Mucosa of descending colon (tissue), 3 donors: Measurements from ENCODE around the gene SRRM3. TPM values are rescaled to one million over a fixed set of nuclear protein-coding genes. Genes with fewer than 3 reads are reported as not detected.
"Not testable (repeated sequence)": the region's sequence is repeated elsewhere in the genome, so short reads cannot be mapped to it uniquely, and the experiment has no call there.

Experiments used
- ATAC-seq: fragments of 200-7000 bp; cut with Tn5 transposase; one replicate; pipeline ENCODE4 v1.9.1; 2020; ENCODE audit warnings: mild to moderate bottlenecking, moderate library complexity
- DNase-seq, 3 donors: peaks; one replicate each; pipeline ENCODE4 v3.0.0-alpha.2; 2020
- H3K36me3 ChIP-seq: fragments of 200-600 bp; one replicate; pipeline ENCODE4 v1.8.0; 2021; ENCODE audit warnings: low read depth, mild to moderate bottlenecking
- H3K4me1 ChIP-seq: fragments of 200-600 bp; one replicate; pipeline ENCODE4 v1.8.0; 2021; ENCODE audit warnings: low read depth, mild to moderate bottlenecking
- H3K4me3 ChIP-seq: fragments of 200-600 bp; one replicate; pipeline ENCODE4 v1.8.0; 2021; ENCODE audit warnings: mild to moderate bottlenecking
- H3K9me3 ChIP-seq: fragments of 200-600 bp; one replicate; pipeline ENCODE4 v1.8.0; 2021; ENCODE audit warnings: mild to moderate bottlenecking
- intact Hi-C, 2 donors: fragments of 100-400 bp; cut with DNase I in 1 of 2; cut with micrococcal nuclease in 1 of 2; formaldehyde crosslinking; loops; one replicate each; pipeline versions ENCODE4 v1.11.0 to v1.11.1; 2022; cut with DNase I, micrococcal nuclease
- total RNA-seq, 3 donors: library from RNA; stranded (reverse); fragmentation: NEBNext Ultra II Directional in 2 of 3; extraction: Animal tissue kit (Norgen Biotek cat#: 25700) in 2 of 3; gene quantifications; one replicate each; pipeline versions ENCODE4 v1.2.1 to v1.2.4, GENCODE V29; 2021 to 2023
- TF ChIP-seq, protein P1 (sequence below): fragments of 200-600 bp; IDR thresholded peaks from one replicate; pipeline ENCODE4 v1.8.0; 2022; ENCODE audit warnings: antibody characterized with exemption, mild to moderate bottlenecking
- donor health status: DM: no; HTN: no; CAD: no; lungs with moderate emphysema.
- donor health status: DM: no; HTN: no; CAD: no.
- donor health status: DM: no; HTN: yes; CAD: no.

The SRRM3 gene
- total RNA-seq, 3 donors from 2014 or later, result 0.43 to 3.2 (median 0.67) TPM

DNA sequence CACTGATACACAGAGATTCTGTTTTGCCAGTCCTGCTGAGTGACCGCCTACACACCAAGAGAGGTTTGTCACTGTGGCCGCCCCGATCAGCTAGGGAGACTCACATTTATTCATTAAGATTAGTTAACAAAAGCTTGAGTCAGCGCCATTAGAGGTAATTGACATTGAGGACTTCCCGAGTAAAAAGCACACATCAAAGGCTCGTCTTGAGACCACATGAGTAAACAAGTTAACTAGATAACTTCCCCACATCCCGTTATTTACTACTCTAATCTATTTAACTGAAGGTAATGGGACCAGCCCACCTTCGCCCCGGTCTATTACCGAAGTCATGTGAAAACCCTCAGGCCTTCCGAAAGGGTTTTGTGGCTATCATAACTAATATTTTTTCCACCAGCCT lies 23.0 kb downstream of the SRRM3 start:
- ATAC-seq, result no peak
- TF ChIP-seq, protein P1, sequence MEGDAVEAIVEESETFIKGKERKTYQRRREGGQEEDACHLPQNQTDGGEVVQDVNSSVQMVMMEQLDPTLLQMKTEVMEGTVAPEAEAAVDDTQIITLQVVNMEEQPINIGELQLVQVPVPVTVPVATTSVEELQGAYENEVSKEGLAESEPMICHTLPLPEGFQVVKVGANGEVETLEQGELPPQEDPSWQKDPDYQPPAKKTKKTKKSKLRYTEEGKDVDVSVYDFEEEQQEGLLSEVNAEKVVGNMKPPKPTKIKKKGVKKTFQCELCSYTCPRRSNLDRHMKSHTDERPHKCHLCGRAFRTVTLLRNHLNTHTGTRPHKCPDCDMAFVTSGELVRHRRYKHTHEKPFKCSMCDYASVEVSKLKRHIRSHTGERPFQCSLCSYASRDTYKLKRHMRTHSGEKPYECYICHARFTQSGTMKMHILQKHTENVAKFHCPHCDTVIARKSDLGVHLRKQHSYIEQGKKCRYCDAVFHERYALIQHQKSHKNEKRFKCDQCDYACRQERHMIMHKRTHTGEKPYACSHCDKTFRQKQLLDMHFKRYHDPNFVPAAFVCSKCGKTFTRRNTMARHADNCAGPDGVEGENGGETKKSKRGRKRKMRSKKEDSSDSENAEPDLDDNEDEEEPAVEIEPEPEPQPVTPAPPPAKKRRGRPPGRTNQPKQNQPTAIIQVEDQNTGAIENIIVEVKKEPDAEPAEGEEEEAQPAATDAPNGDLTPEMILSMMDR, result no peak
- intact Hi-C loops, result no loop called here

DNA sequence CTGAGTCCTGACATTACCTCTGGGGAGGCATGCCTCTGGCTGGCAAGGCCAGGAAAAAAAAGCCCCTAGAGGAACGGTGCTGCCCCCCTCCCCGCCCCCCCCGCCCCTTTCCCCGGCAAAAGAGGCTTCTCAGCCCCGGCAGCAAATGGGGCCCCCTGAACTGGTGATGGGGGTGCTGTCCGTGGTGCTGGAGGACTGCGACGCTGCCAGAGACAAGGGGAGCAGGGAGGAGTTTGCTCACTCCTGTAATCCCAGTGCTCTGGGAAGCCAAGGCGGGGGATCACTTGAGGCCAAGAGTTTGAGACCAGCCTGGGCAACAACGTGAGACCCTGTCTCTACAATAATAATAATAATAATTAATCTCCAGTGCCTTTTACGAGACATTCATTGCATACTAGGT lies 23.7 kb downstream of the SRRM3 start:
- H3K36me3 ChIP-seq, result no peaks in the 10 kb centered on the region
- peak in 2 of 3 donors; percentile 38 to 40 for DNase-seq
- no peaks in the 10 kb centered on the region for H3K4me1 ChIP-seq
- intact Hi-C loops, result no loop called here
- ATAC-seq, result no peak
- no peaks in the 10 kb centered on the region for H3K9me3 ChIP-seq
- H3K4me3 ChIP-seq, result no peak overlapping the region
- TF ChIP-seq, protein P1, result no peak

More for the DNA sequence above, 23.0 kb downstream of the SRRM3 start:
- H3K4me3 ChIP-seq, result no peak overlapping the region
- no peaks in the 10 kb centered on the region for H3K36me3 ChIP-seq
- DNase-seq, result no peak
- H3K9me3 ChIP-seq, result no peaks in the 10 kb centered on the region
- H3K4me1 ChIP-seq, result no peaks in the 10 kb centered on the region

DNA sequence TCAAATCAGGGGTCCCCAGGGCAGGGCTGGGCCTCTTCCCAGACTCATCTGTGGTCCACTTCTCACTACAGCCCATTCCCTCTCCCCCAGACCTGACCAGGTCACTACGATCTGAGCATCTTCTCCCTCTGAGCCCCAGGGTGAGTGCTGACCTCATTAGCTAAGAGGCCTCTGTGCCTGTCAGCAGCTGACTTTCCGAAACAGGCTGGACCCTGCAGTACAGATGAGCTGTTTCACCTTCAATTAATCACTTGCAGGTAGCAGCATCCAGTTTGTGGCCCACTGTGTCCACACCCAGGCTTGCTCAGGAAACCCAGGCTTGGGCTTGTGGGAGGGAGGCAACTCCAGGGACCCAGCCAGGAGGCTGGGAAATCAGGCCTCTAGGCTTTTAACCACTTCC lies 24.3 kb downstream of the SRRM3 start:
- TF ChIP-seq, protein P1, result no peak
- Histone ChIP-seq H3K4me1 (no peaks in the 10 kb centered on the region), H3K4me3 (no peak overlapping the region), H3K36me3 (no peaks in the 10 kb centered on the region), H3K9me3 (no peaks in the 10 kb centered on the region)
- ATAC-seq (no peak), DNase-seq (no peak)
- intact Hi-C loops, result no loop called here

DNA sequence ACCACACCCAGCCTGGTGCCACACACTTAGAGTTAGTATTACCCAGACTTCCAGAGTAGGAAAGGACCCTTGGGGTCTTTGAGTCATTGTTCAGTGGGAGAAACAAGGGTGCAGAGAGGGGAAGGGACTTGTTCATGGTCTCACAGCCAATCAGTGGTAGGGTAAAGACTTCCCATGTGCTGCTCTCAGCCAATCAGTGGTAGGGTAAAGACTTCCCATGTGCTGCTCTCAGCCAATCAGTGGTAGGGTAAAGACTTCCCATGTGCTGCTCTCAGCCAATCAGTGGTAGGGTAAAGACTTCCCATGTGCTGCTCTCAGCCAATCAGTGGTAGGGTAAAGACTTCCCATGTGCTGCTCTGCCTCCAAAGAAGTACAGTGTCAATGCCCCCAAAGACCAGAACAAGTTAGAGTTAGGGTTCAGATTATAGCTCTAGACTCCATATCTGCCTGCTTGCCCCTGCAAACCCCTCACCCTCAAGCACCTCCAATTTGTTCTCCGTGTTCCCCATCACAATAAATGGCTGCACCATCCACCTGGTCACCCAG lies 25.3 kb downstream of the SRRM3 start:
- H3K36me3 ChIP-seq, H3K4me3 ChIP-seq, H3K9me3 ChIP-seq, intact Hi-C loops, ATAC-seq, DNase-seq, H3K4me1 ChIP-seq: not testable (repeated sequence)

DNA sequence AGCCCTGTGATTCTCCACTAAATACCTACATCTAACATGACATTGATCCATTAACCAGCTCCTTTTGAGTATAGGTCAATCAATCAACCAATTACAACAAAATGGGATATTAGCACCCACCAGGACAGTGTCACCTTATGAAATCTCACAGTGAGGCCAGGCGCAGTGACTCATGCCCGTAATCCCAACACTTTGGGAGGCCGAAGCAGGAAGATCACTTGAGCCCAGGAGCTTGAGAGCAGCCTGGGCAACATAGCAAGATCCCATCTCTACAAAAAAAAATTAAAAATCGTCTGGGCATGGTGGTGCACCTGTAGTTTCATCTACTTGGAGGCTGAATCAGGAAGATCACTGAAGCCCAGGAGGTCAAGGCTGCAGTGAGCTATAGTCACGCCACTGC lies 28.5 kb downstream of the SRRM3 start:
- peaks cover 6% of the 10 kb centered on the region for H3K4me1 ChIP-seq
- no peak overlapping the region for H3K4me3 ChIP-seq
- H3K9me3 ChIP-seq, result no peaks in the 10 kb centered on the region
- intact Hi-C loops, result no loop called here
- ATAC-seq (no peak), DNase-seq (no peak)
- no peaks in the 10 kb centered on the region for H3K36me3 ChIP-seq
- TF ChIP-seq, protein P1, result no peak

DNA sequence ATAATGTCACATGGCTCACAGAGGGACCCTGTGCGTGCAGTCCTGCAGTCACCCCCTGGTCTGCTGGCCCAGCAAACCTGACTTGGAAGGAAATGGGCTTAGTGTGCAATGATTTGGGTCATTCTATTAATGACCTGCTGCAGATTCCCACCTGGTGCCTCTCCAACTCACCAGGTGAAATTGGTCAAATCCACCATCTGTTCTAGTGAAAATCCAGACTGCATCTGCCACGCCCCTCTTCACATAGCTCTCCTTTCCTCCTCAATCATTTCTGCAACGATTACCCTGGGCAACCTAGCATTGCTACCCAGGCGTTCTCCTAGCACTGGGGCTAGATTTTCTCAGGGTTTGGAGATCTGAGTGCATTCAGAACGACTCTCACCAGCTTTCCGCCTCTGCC lies 29.4 kb downstream of the SRRM3 start:
- Histone ChIP-seq H3K9me3 (no peaks in the 10 kb centered on the region), H3K36me3 (no peaks in the 10 kb centered on the region), H3K4me1 (peaks cover 7% of the 10 kb centered on the region), H3K4me3 (no peak overlapping the region)
- TF ChIP-seq, protein P1, result no peak
- no peak for DNase-seq
- no peak for ATAC-seq
- intact Hi-C loops, result no loop called here
